ENCODE measurements around the gene FNDC3A. TPM values are rescaled to one million over a fixed set of nuclear protein-coding genes. Genes with fewer than 3 reads are reported as not detected.

FNDC3A gene
- total RNA-seq, 1 donor: 50.7 TPM

GRCh38 chr13:48955536-48955935 lies 20.2 kb upstream of the FNDC3A start:
- Histone ChIP-seq H3K4me3 (ENCODE audit: insufficient read depth, low read length) (no peak overlapping the region), H3K9me3 (ENCODE audit: low read depth, low read length) (no peaks in the 10 kb centered on the region), H3K36me3 (ENCODE audit: insufficient read depth, low read length) (no peaks in the 10 kb centered on the region), H3K4me1 (ENCODE audit: insufficient read depth, low read length) (no peaks in the 10 kb centered on the region), H2AFZ (ENCODE audit: low read length) (no peak overlapping the region), H4K20me1 (ENCODE audit: insufficient read depth, low read length) (no peaks in the 10 kb centered on the region), H3K79me2 (ENCODE audit: insufficient read depth, low read length) (no peaks in the 10 kb centered on the region), H3K4me2 (ENCODE audit: insufficient read depth, low read length) (no peak overlapping the region), H3K27me3 (ENCODE audit: insufficient read depth, low read length) (no peaks in the 10 kb centered on the region), H3K27ac (ENCODE audit: low read depth, low read length) (no peak overlapping the region)
- DNase-seq (ENCODE audit: insufficient read length, low spot score, missing footprints): no peak
- no peak for TF ChIP-seq CTCF (IDR thresholded peaks at IDR 0.05; ENCODE audit: extremely low read depth, low read depth, low read length)

- no peak for DNase-seq (ENCODE audit: insufficient read length, low spot score, missing footprints)
- no peak overlapping the region for H3K4me2 ChIP-seq (ENCODE audit: insufficient read depth, low read length)
- H3K27me3 ChIP-seq (ENCODE audit: insufficient read depth, low read length): no peaks in the 10 kb centered on the region
- no peak for TF ChIP-seq CTCF (IDR thresholded peaks at IDR 0.05; ENCODE audit: extremely low read depth, low read depth, low read length)
- H3K4me3 ChIP-seq (ENCODE audit: insufficient read depth, low read length): no peak overlapping the region
- H3K4me1 ChIP-seq (ENCODE audit: insufficient read depth, low read length): no peaks in the 10 kb centered on the region
- no peak overlapping the region for H2AFZ ChIP-seq (ENCODE audit: low read length)
- no peaks in the 10 kb centered on the region for H4K20me1 ChIP-seq (ENCODE audit: insufficient read depth, low read length)
- H3K9me3 ChIP-seq (ENCODE audit: low read depth, low read length): no peaks in the 10 kb centered on the region
- no peak overlapping the region for H3K27ac ChIP-seq (ENCODE audit: low read depth, low read length)
- H3K36me3 ChIP-seq (ENCODE audit: insufficient read depth, low read length): no peaks in the 10 kb centered on the region
- H3K79me2 ChIP-seq (ENCODE audit: insufficient read depth, low read length): no peaks in the 10 kb centered on the region
Measured at GRCh38 chr13:48961379-48961778, 14.3 kb upstream of the FNDC3A start.

GRCh38 chr13:48962281-48962680 lies 13.4 kb upstream of the FNDC3A start:
- TF ChIP-seq CTCF (IDR thresholded peaks at IDR 0.05; ENCODE audit: extremely low read depth, low read depth, low read length): no peak
- Histone ChIP-seq H3K27ac (ENCODE audit: low read depth, low read length) (no peak overlapping the region), H3K36me3 (ENCODE audit: insufficient read depth, low read length) (no peaks in the 10 kb centered on the region), H4K20me1 (ENCODE audit: insufficient read depth, low read length) (no peaks in the 10 kb centered on the region), H3K4me1 (ENCODE audit: insufficient read depth, low read length) (no peaks in the 10 kb centered on the region), H3K4me2 (ENCODE audit: insufficient read depth, low read length) (no peak overlapping the region), H3K4me3 (ENCODE audit: insufficient read depth, low read length) (no peak overlapping the region), H3K79me2 (ENCODE audit: insufficient read depth, low read length) (no peaks in the 10 kb centered on the region), H2AFZ (ENCODE audit: low read length) (no peak overlapping the region), H3K27me3 (ENCODE audit: insufficient read depth, low read length) (no peaks in the 10 kb centered on the region), H3K9me3 (ENCODE audit: low read depth, low read length) (no peaks in the 10 kb centered on the region)
- DNase-seq (ENCODE audit: insufficient read length, low spot score, missing footprints): no peak

- Histone ChIP-seq H3K36me3 (ENCODE audit: insufficient read depth, low read length) (no peaks in the 10 kb centered on the region), H3K9me3 (ENCODE audit: low read depth, low read length) (no peaks in the 10 kb centered on the region), H2AFZ (ENCODE audit: low read length) (no peak overlapping the region), H3K27me3 (ENCODE audit: insufficient read depth, low read length) (no peaks in the 10 kb centered on the region), H3K27ac (ENCODE audit: low read depth, low read length) (no peak overlapping the region), H3K4me2 (ENCODE audit: insufficient read depth, low read length) (no peak overlapping the region), H4K20me1 (ENCODE audit: insufficient read depth, low read length) (no peaks in the 10 kb centered on the region), H3K79me2 (ENCODE audit: insufficient read depth, low read length) (no peaks in the 10 kb centered on the region), H3K4me1 (ENCODE audit: insufficient read depth, low read length) (no peaks in the 10 kb centered on the region), H3K4me3 (ENCODE audit: insufficient read depth, low read length) (no peak overlapping the region)
- no peak for DNase-seq (ENCODE audit: insufficient read length, low spot score, missing footprints)
- no peak for TF ChIP-seq CTCF (IDR thresholded peaks at IDR 0.05; ENCODE audit: extremely low read depth, low read depth, low read length)
Measured at GRCh38 chr13:48965736-48966135, 10.0 kb upstream of the FNDC3A start.
